ENCODE results near the gene PRKCZ. TPM values are rescaled to one million over a fixed set of nuclear protein-coding genes. Genes with fewer than 3 reads are reported as not detected.

The PRKCZ gene
- total and polyA plus RNA-seq, 4 donors = 4.8 to 9.9 (median 8.4) TPM

DNA sequence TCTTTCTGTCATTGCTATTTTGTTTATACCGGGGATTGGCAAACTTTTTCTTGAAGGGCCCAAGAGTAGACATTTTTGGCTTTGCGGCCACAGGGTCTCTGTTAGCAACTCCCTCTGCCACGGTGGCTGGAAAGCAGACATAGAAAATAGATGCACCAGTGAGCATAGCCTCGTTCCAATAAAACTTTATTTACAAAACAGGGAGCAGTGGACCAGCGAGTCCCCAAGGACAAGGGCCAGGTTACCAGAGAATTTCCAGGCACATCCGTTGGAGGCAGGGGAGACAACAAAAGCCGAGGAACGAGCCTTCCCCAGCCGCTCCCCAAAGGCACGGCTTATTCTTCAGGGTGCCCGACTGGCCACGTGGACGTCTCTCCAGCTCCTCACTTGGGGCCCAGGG is 117.9 kb downstream of the PRKCZ start (continued):
- TF ChIP-seq, protein P1, sequence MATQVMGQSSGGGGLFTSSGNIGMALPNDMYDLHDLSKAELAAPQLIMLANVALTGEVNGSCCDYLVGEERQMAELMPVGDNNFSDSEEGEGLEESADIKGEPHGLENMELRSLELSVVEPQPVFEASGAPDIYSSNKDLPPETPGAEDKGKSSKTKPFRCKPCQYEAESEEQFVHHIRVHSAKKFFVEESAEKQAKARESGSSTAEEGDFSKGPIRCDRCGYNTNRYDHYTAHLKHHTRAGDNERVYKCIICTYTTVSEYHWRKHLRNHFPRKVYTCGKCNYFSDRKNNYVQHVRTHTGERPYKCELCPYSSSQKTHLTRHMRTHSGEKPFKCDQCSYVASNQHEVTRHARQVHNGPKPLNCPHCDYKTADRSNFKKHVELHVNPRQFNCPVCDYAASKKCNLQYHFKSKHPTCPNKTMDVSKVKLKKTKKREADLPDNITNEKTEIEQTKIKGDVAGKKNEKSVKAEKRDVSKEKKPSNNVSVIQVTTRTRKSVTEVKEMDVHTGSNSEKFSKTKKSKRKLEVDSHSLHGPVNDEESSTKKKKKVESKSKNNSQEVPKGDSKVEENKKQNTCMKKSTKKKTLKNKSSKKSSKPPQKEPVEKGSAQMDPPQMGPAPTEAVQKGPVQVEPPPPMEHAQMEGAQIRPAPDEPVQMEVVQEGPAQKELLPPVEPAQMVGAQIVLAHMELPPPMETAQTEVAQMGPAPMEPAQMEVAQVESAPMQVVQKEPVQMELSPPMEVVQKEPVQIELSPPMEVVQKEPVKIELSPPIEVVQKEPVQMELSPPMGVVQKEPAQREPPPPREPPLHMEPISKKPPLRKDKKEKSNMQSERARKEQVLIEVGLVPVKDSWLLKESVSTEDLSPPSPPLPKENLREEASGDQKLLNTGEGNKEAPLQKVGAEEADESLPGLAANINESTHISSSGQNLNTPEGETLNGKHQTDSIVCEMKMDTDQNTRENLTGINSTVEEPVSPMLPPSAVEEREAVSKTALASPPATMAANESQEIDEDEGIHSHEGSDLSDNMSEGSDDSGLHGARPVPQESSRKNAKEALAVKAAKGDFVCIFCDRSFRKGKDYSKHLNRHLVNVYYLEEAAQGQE (IDR thresholded peaks at IDR 0.05) = no peak
- no peak for TF ChIP-seq NR2F2 (IDR thresholded peaks at IDR 0.05)
- no peak for TF ChIP-seq RAD21 (IDR thresholded peaks at IDR 0.05)
- no peak for TF ChIP-seq YY1 (IDR thresholded peaks at IDR 0.05)

DNA sequence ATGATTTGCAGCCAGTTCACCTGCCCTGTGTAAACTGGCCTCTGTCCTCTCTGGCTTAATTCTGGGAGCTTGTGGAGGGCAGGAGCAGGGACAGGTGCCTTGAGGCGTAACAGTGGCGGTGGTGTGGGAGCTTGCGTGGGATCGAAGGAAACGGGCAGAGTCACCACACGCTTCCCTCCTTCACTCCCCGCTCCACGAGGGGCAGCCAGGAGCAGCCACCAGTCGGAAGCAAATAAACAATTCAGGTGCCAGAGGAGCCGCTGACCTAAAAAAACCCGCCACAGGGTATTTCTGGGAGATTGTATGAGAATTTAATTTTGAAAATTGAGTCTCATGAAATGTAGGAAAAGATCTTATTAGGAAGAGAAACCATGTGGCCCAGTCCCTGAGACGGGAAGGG is 118.3 kb downstream of the PRKCZ start:
- WGBS = 87% methylated on average over 12 of the region's 12 CpGs
- no peak for TF ChIP-seq FOXA1 (IDR thresholded peaks at IDR 0.05)
- no peak for TF ChIP-seq FOXA2 (IDR thresholded peaks at IDR 0.05)
- no peak for TF ChIP-seq EGR1 (IDR thresholded peaks at IDR 0.05; ENCODE audit: low read depth in 2 of 2)
- TF ChIP-seq SP1 (IDR thresholded peaks at IDR 0.05) = no peak
- TF ChIP-seq GABPA (IDR thresholded peaks at IDR 0.05 in 1 of 2, conservative IDR thresholded peaks at IDR 0.05 in 1 of 2) = no peak
- TF ChIP-seq JUND (IDR thresholded peaks at IDR 0.05) = no peak
- TF ChIP-seq RAD21 (IDR thresholded peaks at IDR 0.05) = no peak
- TF ChIP-seq, protein P2, sequence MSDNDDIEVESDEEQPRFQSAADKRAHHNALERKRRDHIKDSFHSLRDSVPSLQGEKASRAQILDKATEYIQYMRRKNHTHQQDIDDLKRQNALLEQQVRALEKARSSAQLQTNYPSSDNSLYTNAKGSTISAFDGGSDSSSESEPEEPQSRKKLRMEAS (IDR thresholded peaks at IDR 0.05) = no peak
- TF ChIP-seq, protein P1 (IDR thresholded peaks at IDR 0.05) = no peak
- no peak for TF ChIP-seq HNF4G (IDR thresholded peaks at IDR 0.05)
- Histone ChIP-seq H3K36me3 (ENCODE audit: control insufficient read depth in 4 of 4, insufficient read depth in 3 of 4, low read depth in 1 of 4, low read length in 3 of 4) (peaks cover 0 to 11% (median 6%) of the 10 kb centered on the region in 4 donors), H3K4me3 (ENCODE audit: low read depth in 1 of 3, low read length in 3 of 3) (no peak overlapping the region), H3K9me3 (ENCODE audit: control insufficient read depth in 4 of 4, low read length in 3 of 4) (no peaks in the 10 kb centered on the region), H3K27me3 (ENCODE audit: control insufficient read depth in 4 of 4, insufficient read depth in 4 of 4, low read length in 3 of 4) (no peaks in the 10 kb centered on the region), H3K9ac (ENCODE audit: low read depth in 1 of 2, low read length in 2 of 2) (no peak overlapping the region), H3K27ac (ENCODE audit: low read depth in 1 of 2, low read length in 2 of 2) (no peak overlapping the region), H3K4me1 (ENCODE audit: control insufficient read depth in 4 of 4, insufficient read depth in 4 of 4, low read length in 3 of 4) (no peaks in the 10 kb centered on the region)
- no peak for DNase-seq (ENCODE audit: low spot score)

DNA sequence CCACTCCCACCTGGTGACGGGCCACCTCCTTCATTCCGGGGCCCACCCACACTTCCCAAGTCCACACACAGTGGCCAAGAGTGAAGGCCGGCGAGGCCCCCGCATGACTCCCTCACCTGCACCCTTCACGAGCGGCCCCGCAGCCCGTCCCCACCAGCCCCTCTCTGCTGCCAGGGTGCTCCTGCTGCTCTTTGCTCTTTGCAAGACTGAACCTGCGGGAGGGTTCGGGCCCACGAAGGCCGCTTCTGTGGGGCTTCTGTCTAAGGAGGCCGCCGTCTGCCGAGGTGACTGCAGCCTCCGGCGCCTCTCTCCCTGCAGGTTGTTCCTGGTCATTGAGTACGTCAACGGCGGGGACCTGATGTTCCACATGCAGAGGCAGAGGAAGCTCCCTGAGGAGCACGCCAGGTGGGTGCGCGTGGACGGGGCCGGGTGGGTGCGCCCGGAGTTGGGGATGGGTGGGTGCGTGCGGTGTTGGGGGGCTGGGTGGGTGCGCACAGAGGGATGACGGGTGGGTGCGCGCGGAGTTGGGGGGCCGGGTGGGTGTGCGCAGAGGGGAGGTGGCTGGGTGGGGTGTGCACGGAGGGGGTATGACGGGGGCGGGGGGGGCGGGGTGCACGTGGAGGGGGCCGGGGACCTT is 119.1 kb downstream of the PRKCZ start:
- no peak overlapping the region for H3K27ac ChIP-seq (ENCODE audit: low read depth in 1 of 2, low read length in 2 of 2)
- H3K9ac ChIP-seq (ENCODE audit: low read depth in 1 of 2, low read length in 2 of 2) = no peak overlapping the region
- H3K4me3 ChIP-seq (ENCODE audit: low read depth in 1 of 3, low read length in 3 of 3) = no peak overlapping the region
- H3K36me3 ChIP-seq (ENCODE audit: control insufficient read depth in 4 of 4, insufficient read depth in 3 of 4, low read depth in 1 of 4, low read length in 3 of 4) = peaks cover 0 to 11% (median 6%) of the 10 kb centered on the region in 4 donors
- no peak for DNase-seq (ENCODE audit: low spot score)
- no peaks in the 10 kb centered on the region for H3K4me1 ChIP-seq (ENCODE audit: control insufficient read depth in 4 of 4, insufficient read depth in 4 of 4, low read length in 3 of 4)
- H3K27me3 ChIP-seq (ENCODE audit: control insufficient read depth in 4 of 4, insufficient read depth in 4 of 4, low read length in 3 of 4) = no peaks in the 10 kb centered on the region
- WGBS = 96% methylated on average over 43 of the region's 43 CpGs
- no peaks in the 10 kb centered on the region for H3K9me3 ChIP-seq (ENCODE audit: control insufficient read depth in 4 of 4, low read length in 3 of 4)
- TF ChIP-seq RXRA (IDR thresholded peaks at IDR 0.05) (no peak), TAF1 (conservative IDR thresholded peaks at IDR 0.05) (no peak), EGR1 (IDR thresholded peaks at IDR 0.05; ENCODE audit: low read depth in 2 of 2) (no peak), JUND (IDR thresholded peaks at IDR 0.05) (no peak), YY1 (IDR thresholded peaks at IDR 0.05) (no peak), SP1 (IDR thresholded peaks at IDR 0.05) (no peak), FOXA1 (IDR thresholded peaks at IDR 0.05) (no peak), NR2F2 (IDR thresholded peaks at IDR 0.05) (no peak), GABPA (IDR thresholded peaks at IDR 0.05 in 1 of 2, conservative IDR thresholded peaks at IDR 0.05 in 1 of 2) (no peak), HNF4G (IDR thresholded peaks at IDR 0.05) (no peak)
- TF ChIP-seq, protein P1 (IDR thresholded peaks at IDR 0.05) = no peak
- TF ChIP-seq, protein P3, sequence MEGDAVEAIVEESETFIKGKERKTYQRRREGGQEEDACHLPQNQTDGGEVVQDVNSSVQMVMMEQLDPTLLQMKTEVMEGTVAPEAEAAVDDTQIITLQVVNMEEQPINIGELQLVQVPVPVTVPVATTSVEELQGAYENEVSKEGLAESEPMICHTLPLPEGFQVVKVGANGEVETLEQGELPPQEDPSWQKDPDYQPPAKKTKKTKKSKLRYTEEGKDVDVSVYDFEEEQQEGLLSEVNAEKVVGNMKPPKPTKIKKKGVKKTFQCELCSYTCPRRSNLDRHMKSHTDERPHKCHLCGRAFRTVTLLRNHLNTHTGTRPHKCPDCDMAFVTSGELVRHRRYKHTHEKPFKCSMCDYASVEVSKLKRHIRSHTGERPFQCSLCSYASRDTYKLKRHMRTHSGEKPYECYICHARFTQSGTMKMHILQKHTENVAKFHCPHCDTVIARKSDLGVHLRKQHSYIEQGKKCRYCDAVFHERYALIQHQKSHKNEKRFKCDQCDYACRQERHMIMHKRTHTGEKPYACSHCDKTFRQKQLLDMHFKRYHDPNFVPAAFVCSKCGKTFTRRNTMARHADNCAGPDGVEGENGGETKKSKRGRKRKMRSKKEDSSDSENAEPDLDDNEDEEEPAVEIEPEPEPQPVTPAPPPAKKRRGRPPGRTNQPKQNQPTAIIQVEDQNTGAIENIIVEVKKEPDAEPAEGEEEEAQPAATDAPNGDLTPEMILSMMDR (IDR thresholded peaks at IDR 0.05; ENCODE audit: low read depth, low read length, missing input control) = no peak
- TF ChIP-seq, protein P4, sequence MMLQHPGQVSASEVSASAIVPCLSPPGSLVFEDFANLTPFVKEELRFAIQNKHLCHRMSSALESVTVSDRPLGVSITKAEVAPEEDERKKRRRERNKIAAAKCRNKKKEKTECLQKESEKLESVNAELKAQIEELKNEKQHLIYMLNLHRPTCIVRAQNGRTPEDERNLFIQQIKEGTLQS (IDR thresholded peaks at IDR 0.05) = no peak
